Nephron progenitor cell (in vitro differentiated cells): ENCODE results near the gene CXCR1.

ENCODE experiments used
- DNase-seq: peaks from one replicate; pipeline ENCODE4 v3.0.0; 2021
- H3K27ac Mint-ChIP-seq: 2 replicates; pipeline ENCODE4 v1.8.0; 2021; ENCODE audit warnings: mild to moderate bottlenecking, moderate library complexity, mixed read lengths
- H3K27me3 Mint-ChIP-seq: 2 replicates; pipeline ENCODE4 v1.8.0; 2021; ENCODE audit warnings: mild to moderate bottlenecking, low read depth, mixed read lengths; ENCODE audit not compliant: poor library complexity
- H3K36me3 Mint-ChIP-seq: 2 replicates; pipeline ENCODE4 v1.8.0; 2021; ENCODE audit warnings: low read depth, mixed read lengths
- H3K4me1 Mint-ChIP-seq: 2 replicates; pipeline ENCODE4 v1.8.0; 2021; ENCODE audit warnings: mixed read lengths
- H3K4me3 Mint-ChIP-seq: 2 replicates; pipeline ENCODE4 v1.8.0; 2021; ENCODE audit warnings: mild to moderate bottlenecking, moderate library complexity, mixed read lengths
- H3K9me3 Mint-ChIP-seq: 2 replicates; pipeline ENCODE4 v1.8.0; 2021; ENCODE audit warnings: mild to moderate bottlenecking, moderate library complexity, mixed read lengths
- TF ChIP-seq, protein P1 (sequence below): fragments of 200-600 bp; sonication (generic); IDR thresholded peaks from 2 replicates; pipeline ENCODE4 v1.5.0; 2021; ENCODE audit warnings: antibody characterized with exemption

Gene CXCR1

DNA sequence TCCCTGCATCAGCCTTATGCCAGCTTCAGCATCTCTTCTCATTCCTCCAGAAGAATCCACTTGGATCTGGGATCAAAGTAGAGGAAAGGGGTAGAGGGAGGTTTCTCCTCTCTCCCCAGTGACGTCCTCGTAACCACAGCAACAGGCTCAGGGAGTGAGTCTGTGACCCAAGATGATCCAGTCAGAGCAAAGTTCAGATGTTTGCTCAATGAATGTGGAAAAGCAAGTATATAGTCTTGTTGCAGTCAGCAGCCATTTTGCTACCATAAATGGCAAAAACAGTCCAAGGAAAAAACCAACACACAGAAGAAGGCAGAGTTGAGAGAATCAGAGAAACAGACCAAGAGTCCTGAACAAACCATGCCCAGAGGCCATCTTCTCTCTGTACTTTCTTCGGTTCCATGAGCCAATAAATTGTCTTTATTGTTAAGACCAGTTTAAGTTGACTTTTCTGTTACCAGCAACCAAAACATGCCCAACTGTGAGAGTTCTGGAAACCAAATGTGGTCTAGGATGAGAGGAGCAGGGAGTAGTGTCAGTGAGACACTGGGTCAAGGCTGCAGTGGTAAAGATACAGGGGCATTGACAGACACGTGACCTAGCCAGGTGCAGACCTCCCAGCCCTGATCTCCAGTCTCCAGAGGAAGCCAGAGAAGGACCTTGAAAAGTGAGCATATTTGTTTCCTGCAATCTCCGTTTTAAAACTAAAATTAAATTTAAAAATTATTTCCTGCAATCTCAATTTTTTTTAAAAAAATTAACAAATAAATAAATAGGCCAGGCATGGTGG is 3.2 kb upstream of the CXCR1 start:
- no peaks in the 10 kb centered on the region for H3K36me3 Mint-ChIP-seq
- no peak overlapping the region for H3K4me3 Mint-ChIP-seq
- peaks cover 38% of the 10 kb centered on the region for H3K27me3 Mint-ChIP-seq

DNA sequence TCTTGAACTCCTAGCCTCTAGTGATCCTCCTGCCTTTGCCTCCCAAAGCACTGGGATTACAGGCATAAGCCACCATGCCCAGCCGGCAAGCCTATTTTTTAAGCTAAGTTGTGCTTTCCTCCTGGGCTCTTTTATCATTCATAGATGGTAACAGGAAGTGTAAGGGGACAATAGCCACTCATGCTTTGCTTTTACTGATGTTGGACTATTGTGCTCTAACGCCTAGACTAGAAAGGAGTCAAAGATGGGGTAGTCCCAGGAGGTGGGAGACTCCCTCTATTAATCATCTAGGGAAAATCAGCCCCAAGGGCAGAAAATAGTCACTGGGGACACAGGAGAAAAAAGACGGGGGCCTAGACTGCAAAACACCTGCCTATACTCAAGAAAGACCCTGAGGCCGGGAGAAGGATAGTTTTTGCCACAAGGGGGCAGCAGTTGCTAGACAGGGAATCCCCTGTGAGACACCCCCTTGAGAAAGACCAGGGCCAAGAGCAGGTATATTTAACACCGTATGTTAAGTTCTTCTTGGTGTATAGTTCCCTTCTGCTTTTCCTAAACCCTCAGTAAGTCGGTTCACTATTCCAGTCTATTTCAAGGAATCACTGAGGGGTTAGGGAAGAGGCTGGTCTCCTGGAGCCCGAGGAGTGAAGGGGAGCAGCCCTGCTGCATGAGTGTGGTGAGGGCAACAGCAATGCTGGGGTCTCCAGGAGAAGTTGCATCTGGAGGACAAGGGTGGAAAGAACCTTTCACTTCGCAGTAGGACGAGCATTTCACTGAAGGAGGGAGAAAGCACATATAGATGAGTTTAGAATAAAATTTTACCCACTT is 2.1 kb upstream of the CXCR1 start:
- H3K27me3 Mint-ChIP-seq, result peaks cover 47% of the 10 kb centered on the region

More for the DNA sequence above, 3.2 kb upstream of the CXCR1 start:
- DNase-seq, result no peak
- Mint-ChIP-seq H3K9me3 (no peaks in the 10 kb centered on the region), H3K27ac (no peak overlapping the region), H3K4me1 (peaks cover 5% of the 10 kb centered on the region)
- TF ChIP-seq, protein P1, sequence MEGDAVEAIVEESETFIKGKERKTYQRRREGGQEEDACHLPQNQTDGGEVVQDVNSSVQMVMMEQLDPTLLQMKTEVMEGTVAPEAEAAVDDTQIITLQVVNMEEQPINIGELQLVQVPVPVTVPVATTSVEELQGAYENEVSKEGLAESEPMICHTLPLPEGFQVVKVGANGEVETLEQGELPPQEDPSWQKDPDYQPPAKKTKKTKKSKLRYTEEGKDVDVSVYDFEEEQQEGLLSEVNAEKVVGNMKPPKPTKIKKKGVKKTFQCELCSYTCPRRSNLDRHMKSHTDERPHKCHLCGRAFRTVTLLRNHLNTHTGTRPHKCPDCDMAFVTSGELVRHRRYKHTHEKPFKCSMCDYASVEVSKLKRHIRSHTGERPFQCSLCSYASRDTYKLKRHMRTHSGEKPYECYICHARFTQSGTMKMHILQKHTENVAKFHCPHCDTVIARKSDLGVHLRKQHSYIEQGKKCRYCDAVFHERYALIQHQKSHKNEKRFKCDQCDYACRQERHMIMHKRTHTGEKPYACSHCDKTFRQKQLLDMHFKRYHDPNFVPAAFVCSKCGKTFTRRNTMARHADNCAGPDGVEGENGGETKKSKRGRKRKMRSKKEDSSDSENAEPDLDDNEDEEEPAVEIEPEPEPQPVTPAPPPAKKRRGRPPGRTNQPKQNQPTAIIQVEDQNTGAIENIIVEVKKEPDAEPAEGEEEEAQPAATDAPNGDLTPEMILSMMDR, result no peak

DNA sequence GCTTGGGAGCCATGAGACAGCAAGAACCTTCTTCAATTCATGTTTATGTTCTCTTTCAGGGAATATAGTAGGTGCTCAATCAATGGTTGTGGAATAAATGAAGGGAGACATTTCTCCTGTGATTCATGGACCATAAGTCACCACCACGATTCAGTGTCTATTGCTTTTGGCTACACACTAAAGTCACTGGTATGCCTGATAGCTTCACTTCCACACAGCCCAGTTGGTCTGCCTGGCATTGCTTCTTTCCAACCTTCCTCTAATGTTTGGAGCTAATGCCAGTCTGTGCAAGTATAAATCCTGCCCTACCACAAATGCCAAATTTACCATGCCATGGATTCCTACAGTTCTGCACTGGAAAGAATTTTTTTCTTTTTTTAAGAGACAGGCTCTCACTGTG is 1.3 kb upstream of the CXCR1 start:
- no peaks in the 10 kb centered on the region for H3K36me3 Mint-ChIP-seq
- H3K9me3 Mint-ChIP-seq, result peaks cover 6% of the 10 kb centered on the region
- DNase-seq, result no peak
- no peak overlapping the region for H3K4me3 Mint-ChIP-seq
- TF ChIP-seq, protein P1, result no peak
- H3K27me3 Mint-ChIP-seq, result peaks cover 55% of the 10 kb centered on the region
- H3K4me1 Mint-ChIP-seq, result peaks cover 5% of the 10 kb centered on the region
- no peak overlapping the region for H3K27ac Mint-ChIP-seq

More for the DNA sequence above, 2.1 kb upstream of the CXCR1 start:
- Mint-ChIP-seq H3K36me3 (no peaks in the 10 kb centered on the region), H3K4me1 (peaks cover 5% of the 10 kb centered on the region), H3K9me3 (peaks cover 5% of the 10 kb centered on the region), H3K27ac (no peak overlapping the region), H3K4me3 (no peak overlapping the region)
- TF ChIP-seq, protein P1, result peak; percentile 70
- DNase-seq, result peak; percentile 75

DNA sequence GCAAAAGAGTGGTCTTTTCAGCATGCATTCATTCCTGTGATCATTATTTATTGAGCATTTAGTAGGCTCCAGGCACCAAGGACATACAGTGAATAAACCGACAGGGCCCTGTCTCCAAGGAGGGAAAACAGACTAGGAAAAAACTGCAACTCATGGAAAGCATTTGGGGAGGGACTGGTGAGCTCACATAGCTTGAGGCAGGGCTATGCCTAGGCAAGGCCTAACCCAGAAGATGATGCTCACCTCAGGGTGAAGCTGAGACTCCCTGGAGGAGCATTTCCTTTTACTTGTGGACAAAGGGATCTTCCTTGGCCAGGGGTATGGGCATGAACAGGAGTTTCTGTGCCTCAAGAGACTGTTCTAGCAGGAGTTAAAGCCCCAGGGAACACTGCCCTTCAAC is 3.9 kb downstream of the CXCR1 start:
- no peaks in the 10 kb centered on the region for H3K36me3 Mint-ChIP-seq
- H3K4me3 Mint-ChIP-seq, result no peak overlapping the region
- no peak for DNase-seq
- H3K4me1 Mint-ChIP-seq, result no peaks in the 10 kb centered on the region
- TF ChIP-seq, protein P1, result no peak
- peaks cover 69% of the 10 kb centered on the region for H3K27me3 Mint-ChIP-seq
- H3K9me3 Mint-ChIP-seq, result peaks cover 6% of the 10 kb centered on the region
- no peak overlapping the region for H3K27ac Mint-ChIP-seq

DNA sequence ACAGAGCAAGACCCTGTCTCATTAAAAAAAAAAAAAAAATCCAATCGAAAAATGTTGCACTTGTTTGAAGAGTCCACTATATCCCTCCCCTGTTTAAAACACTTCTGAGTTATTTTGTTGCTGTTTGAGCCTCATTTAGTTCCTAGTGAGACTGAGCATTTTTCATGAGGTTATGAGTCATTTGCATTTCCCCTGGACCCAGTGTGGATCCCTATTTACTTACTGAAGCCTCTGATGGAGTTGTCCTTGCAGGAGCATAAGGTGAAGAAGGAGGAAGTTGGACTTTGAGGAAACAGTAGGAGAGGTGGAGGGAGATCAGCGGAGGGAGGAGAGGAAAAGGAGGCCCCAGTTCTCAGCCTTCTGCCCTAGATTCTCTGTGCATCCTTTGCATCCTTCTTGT is 5.1 kb downstream of the CXCR1 start:
- Mint-ChIP-seq H3K36me3 (no peaks in the 10 kb centered on the region), H3K4me3 (no peak overlapping the region), H3K9me3 (peaks cover 6% of the 10 kb centered on the region), H3K4me1 (no peaks in the 10 kb centered on the region), H3K27me3 (peaks cover 67% of the 10 kb centered on the region), H3K27ac (no peak overlapping the region)
- TF ChIP-seq, protein P1, result no peak
- no peak for DNase-seq
